CD4-positive, alpha-beta T cell treated with Interleukin-4 for 1 hour (primary cell): Measurements from ENCODE around the gene ZNF217.
"Not testable (repeated sequence)": the region's sequence is repeated elsewhere in the genome, so short reads cannot be mapped to it uniquely, and the experiment has no call there.

ENCODE experiments used
- DNase-seq, 2 donors: peaks; one replicate each; pipeline ENCODE4 v3.0.0-alpha.2; 2020 to 2022

The ZNF217 gene

GRCh38 chr20:53523615-53524014, 70.0 kb downstream of the ZNF217 start:
- DNase-seq = not testable (repeated sequence)

- no peak for DNase-seq
Observed at GRCh38 chr20:53522696-53523095, 70.9 kb downstream of the ZNF217 start.

GRCh38 chr20:53522026-53522425, 71.6 kb downstream of the ZNF217 start:
- no peak for DNase-seq

GRCh38 chr20:53521421-53521820, 72.2 kb downstream of the ZNF217 start:
- DNase-seq = not testable (repeated sequence)

GRCh38 chr20:53517146-53517545, 76.5 kb downstream of the ZNF217 start:
- DNase-seq = no peak
